GM19193 (cell line): ENCODE measurements around the gene RNF217.

Experiments used
- POLR2A ChIP-seq: IDR thresholded peaks from 4 replicates; pipeline ENCODE4 v1.6.1; 2011; ENCODE audit not compliant: insufficient read depth, insufficient read length; ENCODE audit errors: extremely low read depth

The RNF217 gene

DNA sequence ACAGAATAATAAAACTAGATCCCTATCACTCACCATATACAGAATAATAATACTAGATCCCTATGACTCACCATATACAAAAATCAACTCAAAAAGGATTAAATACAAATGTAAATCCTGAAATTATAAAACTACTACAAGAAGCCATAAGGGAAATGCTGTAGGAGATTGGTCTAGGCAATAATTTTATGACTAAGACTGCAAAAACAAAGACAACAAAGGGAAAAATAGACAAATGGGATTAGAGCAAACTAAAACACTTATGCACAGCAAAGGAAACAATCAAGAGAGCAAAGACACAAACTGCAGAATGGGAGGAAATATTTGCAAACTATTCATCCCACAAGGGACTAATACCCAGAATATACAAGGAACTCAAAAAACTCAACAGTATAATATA is 4.1 kb upstream of the RNF217 start:
- no peak for TF ChIP-seq POLR2A

DNA sequence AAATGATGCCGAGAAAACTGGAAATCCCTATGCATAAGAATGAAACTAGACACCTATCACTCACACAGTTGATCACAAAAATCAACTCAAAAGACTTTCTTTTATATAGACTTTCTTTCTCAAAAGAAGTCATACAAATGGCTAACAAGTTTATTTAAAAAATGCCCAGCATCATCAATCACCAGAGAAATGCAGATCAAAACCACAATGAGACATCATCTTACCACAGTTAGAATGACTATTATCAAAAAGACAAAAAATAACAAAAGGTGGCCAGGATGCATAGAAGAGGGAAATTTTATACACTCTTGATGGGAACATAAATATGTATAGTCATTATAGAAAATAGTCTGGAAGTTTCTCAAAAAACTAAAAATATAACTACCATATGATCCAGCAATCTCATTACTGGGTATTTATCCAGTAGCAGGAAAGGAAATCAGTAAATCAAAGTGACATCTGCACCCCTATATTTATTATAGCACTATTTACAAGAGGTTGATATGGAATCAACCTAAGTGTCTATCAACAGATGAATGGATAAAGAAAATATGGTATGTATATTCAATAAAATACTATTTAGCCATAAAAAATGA is 3.4 kb upstream of the RNF217 start:
- TF ChIP-seq POLR2A, result no peak

DNA sequence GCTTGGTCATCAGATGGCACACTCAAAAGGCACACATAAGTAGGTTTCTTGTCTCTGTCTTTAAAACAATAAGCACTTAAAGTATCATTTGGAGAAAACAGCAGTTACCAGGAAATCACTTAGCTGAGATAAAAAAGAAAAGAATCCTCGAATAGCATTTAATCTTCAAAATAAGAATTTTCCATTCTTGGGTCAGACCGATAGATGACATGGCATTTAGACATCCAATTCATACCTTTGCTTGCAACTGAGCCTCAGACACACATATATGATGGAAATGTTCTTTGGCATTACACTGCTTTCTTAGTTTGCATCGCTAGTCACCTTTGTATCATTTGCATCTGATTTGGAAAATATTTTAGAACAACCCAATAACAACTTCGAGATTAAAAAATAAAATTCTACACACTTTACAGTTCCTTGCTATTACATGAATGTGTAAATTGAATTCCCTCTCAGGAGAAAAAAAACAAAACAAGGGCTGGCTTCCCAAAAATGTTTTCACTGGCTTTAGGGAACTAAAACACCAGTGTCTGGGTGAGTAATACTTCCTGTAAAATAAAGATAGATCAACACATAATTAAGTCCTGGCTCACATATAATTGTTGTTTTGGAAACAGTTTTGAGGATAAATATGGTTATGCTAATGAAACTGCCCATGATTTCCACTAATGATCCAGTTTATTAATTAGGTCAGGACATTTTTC is 1.3 kb upstream of the RNF217 start:
- no peak for TF ChIP-seq POLR2A

DNA sequence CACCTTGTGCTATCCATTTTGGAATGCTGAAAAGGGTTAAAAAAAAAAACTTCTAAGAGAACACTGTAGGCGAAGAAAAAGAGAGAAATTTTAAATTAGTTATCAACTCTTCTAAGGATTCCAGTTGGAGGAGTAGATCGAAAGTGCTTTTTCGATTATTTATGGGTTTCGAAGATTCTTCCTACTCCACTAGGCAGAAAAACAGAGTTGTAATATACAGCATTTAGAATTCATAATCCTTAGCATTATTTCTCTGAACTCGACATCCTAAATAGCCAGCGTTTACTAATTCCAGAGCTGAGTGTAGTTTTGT is 817 bp upstream of the RNF217 start:
- no peak for TF ChIP-seq POLR2A

DNA sequence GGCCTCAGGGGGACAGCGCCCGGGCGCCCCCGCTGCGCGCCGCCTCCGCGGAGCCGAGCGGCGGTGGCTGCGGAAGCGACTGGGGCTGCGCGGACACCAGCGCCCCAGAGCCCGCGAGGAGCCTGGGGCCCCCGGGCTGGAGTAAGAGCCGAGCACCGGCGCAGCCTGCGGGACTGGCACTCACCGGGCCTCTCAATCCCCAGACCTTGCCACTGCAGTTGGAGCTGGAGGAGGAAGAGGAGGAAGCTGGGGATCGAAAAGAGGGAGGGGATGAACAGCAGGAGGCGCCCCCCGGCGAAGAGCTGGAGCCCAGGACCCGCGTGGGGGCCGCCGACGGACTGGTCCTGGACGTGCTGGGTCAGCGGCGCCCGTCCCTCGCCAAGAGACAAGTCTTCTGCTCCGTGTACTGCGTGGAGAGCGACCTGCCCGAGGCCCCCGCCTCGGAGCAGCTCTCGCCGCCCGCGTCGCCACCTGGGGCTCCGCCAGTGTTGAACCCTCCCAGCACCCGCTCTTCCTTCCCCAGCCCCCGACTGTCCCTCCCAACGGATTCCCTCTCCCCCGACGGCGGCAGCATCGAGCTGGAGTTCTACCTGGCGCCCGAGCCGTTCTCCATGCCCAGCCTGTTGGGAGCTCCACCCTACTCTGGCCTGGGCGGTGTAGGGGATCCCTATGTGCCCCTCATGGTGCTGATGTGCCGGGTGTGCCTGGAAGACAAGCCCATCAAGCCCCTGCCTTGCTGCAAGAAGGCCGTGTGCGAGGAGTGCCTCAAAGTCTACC is 590 bp downstream of the RNF217 start:
- TF ChIP-seq POLR2A, result no peak

- TF ChIP-seq POLR2A, result no peak
These were observed 1.2 kb downstream of the RNF217 start for GRCh38 chr6:124963416-124963785.

- no peak for TF ChIP-seq POLR2A
These were observed 1.9 kb downstream of the RNF217 start for GRCh38 chr6:124963831-124964763.

GRCh38 chr6:124964764-124965105 is 2.5 kb downstream of the RNF217 start:
- TF ChIP-seq POLR2A, result no peak

- no peak for TF ChIP-seq POLR2A
These were observed 5.2 kb downstream of the RNF217 start for GRCh38 chr6:124967444-124967843.

DNA sequence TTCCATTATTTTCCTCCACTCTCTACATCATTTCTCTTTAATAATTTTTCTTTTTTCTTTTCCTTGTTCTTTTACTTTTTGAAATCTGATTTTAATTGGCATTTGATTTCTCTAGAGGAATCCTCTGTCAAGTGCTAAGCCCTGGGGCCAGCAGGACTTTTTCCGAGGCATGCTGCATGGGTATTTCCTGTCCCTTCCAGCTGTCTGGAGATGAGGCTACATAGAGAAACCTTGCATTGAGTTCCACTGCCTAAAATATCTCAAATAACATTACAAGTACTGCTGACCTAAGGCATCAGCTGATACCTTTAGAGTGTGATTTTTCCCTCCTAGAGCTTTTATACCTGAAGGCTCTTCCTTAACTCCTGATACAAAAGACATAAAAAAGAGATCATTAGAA is 6.2 kb downstream of the RNF217 start:
- TF ChIP-seq POLR2A, result no peak

DNA sequence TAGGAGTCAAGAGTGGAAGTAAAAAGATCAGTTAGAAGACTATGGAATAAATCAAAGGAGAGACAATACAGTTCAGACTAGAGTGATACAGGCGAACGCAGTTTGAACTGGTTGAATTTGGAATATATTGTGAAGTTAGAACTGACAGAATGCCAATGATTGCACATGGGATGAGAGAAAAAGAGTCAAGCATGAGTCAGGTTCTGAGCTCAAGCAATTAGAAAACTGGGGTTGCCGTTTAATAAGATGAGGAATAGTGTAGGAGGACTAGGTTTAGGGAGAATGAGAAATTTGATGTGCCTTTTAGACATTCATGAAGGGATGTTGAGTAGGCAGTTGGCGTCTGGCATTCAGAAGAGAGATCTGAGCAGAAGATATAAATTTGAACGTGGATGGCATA is 8.0 kb downstream of the RNF217 start:
- no peak for TF ChIP-seq POLR2A

- TF ChIP-seq POLR2A, result no peak
These were observed 8.5 kb downstream of the RNF217 start for GRCh38 chr6:124970763-124971162.

DNA sequence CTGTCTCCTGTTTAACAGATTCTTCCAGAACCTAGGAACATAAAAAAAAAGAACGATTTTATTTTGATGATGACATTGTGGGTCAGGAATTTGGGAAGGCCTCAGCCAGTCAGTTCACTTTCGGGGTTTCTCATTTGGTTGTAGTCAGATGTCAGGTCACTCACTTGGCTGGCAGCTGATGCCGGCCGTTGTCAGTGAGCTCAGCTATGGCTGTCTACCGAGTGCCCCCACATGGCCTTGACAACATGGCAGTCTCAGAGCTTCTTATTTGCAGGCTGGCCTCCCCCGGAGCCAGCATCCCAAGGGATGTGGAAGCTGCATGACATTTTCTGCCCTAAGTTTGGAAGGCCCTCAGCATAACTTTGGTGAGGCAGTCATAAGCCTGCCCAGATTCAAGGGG is 11.5 kb downstream of the RNF217 start:
- TF ChIP-seq POLR2A, result no peak

- no peak for TF ChIP-seq POLR2A
These were observed 12.6 kb downstream of the RNF217 start for GRCh38 chr6:124974771-124975377.

- TF ChIP-seq POLR2A, result no peak
These were observed 15.1 kb downstream of the RNF217 start for GRCh38 chr6:124977067-124977908.
